Measurements from ENCODE around the gene TMEM147. TPM values are rescaled to one million over a fixed set of nuclear protein-coding genes. Genes with fewer than 3 reads are reported as not detected.

TMEM147 gene
- total and polyA plus RNA-seq, 2 donors (not counting 3 experiments of a cell fraction or from before 2014, with no cell fraction given) = 75.8 to 214 TPM

DNA sequence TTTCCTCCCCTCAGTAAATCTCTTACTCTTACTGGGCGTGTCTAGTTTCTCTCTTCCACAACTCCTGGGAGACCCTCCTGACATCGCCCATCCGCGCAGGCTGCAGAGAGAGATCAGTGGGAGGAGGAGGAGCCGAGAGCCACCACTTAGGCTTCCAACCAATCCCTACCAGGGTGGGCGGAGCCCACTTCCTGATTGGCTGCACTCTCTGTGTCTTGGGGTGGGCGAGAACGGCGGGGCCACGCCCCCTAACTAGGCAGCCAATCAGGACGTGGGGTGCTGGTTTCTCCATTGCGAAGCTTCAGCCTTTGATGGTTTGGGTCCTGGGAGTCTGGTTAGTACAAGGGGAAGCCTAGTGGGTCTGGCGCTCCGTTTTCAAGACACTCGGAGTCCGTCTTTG, 40.4 kb downstream of the TMEM147 start, which contains the start of gene PMIS2:
TSS of gene PMIS2 (plus strand) at position 326 of the 400 bp plus-strand sequence. CDS start 87 bp downstream, outside the sequence.
- no TSS peak for BruUV-seq (replicated peaks)

More for the DNA sequence above, 40.4 kb downstream of the TMEM147 start, which contains the start of gene PMIS2:
- DNase-seq (ENCODE audit: low read depth, low spot score) (no peak), FAIRE-seq (no peak)
- Histone ChIP-seq H3K9ac (replicated peaks; ENCODE audit: extremely low read depth, insufficient read depth, low read length) (no peak within 1 kb of the TSS), H3K9me1 (replicated peaks; ENCODE audit: control insufficient read depth, extremely low read depth, insufficient read depth, low read length) (no peaks in the 10 kb centered on the region), H3K4me1 (ENCODE audit: control insufficient read depth, extremely low read depth, insufficient read depth, low read length) (no peaks in the 10 kb centered on the region), H3K9me3 (replicated peaks; ENCODE audit: control insufficient read depth, insufficient read depth, low read length) (no peaks in the 10 kb centered on the region), H3K4me3 (replicated peaks in 1 of 3; ENCODE audit: insufficient read depth in 1 of 3, low read depth in 1 of 3, low read length in 3 of 3) (no peak within 1 kb of the TSS), H4K20me1 (replicated peaks; ENCODE audit: control insufficient read depth, extremely low read depth, insufficient read depth, low read length) (no peaks in the 10 kb centered on the region), H3K79me2 (ENCODE audit: control insufficient read depth, insufficient read depth, low read length) (no peaks in the 10 kb centered on the region), H3K4me2 (ENCODE audit: insufficient read depth, low read length) (no peak within 1 kb of the TSS), H2AFZ (ENCODE audit: low read depth, low read length) (no peak within 1 kb of the TSS), H3K27me3 (ENCODE audit: control insufficient read depth in 2 of 2, insufficient read depth in 2 of 2, low read length in 2 of 2) (no peaks in the 10 kb centered on the region), H3K27ac (ENCODE audit: insufficient read depth, low read depth, low read length) (no peak within 1 kb of the TSS), H3K36me3 (ENCODE audit: control insufficient read depth in 2 of 2, extremely low read depth in 1 of 2, insufficient read depth in 2 of 2, low read length in 2 of 2) (no peaks in the 10 kb centered on the region)
- dilution Hi-C loops (cut with MboI; ENCODE audit: extremely low pct_ligation_motif_present, low sequenced_read_pairs) (no loop called here), intact Hi-C loops (cut with micrococcal nuclease) (no loop called here)
- POLR2A ChIA-PET = no interaction called here
- no peak for TF ChIP-seq MAX (IDR thresholded peaks at IDR 0.05; ENCODE audit: insufficient read depth, insufficient read length)
- TF ChIP-seq FOS (IDR thresholded peaks at IDR 0.05; ENCODE audit: borderline replicate concordance, insufficient read depth, low read length) = no peak
- no peak for TF ChIP-seq CTCF (IDR thresholded peaks at IDR 0.05; ENCODE audit: extremely low read depth in 1 of 2, insufficient read depth in 1 of 2, low read depth in 1 of 2, low read length in 2 of 2)
- no peak for TF ChIP-seq JUN (IDR thresholded peaks at IDR 0.05; ENCODE audit: borderline replicate concordance, insufficient read depth, insufficient read length, low read depth)
- TF ChIP-seq GATA2 (IDR thresholded peaks at IDR 0.05; ENCODE audit: insufficient read depth, insufficient read length, low read depth, low read length) = no peak
- no peak for TF ChIP-seq EZH2 (IDR thresholded peaks at IDR 0.05; ENCODE audit: borderline replicate concordance, low read depth, low read length, severe bottlenecking)
- no peak for TF ChIP-seq POLR2A (IDR thresholded peaks at IDR 0.05; ENCODE audit: low read depth, low read length)
- TF ChIP-seq POLR2AphosphoS5 (IDR thresholded peaks at IDR 0.05; ENCODE audit: insufficient read depth, low read depth, low read length) = no peak
- TF ChIP-seq MYC (IDR thresholded peaks at IDR 0.05; ENCODE audit: low read depth, low read length) = no peak
- CTCF ChIA-PET = no interaction called here
